Thymus (tissue), 11 donors: ENCODE measurements around the gene ANKS1B. TPM values are rescaled to one million over a fixed set of nuclear protein-coding genes. Genes with fewer than 3 reads are reported as not detected.

Experiments
- DNase-seq, 9 donors: peaks; one replicate each; pipeline ENCODE4 v3.0.0-alpha.2; 2013; ENCODE audit warnings: low spot score in 9 of 9, low read depth in 6 of 9, missing footprints in 1 of 9
- H3K27ac ChIP-seq, 2 donors: one replicate each; pipeline ENCODE4 v1.5.1; 2013; ENCODE audit warnings: control low read depth in 1 of 2, low read depth in 1 of 2, low read length in 1 of 2, mild to moderate bottlenecking in 1 of 2, moderate library complexity in 1 of 2
- H3K27me3 ChIP-seq, 2 donors: one replicate each; pipeline ENCODE4 v1.5.1; 2013; ENCODE audit warnings: low read length in 1 of 2; ENCODE audit not compliant: control insufficient read depth in 2 of 2, insufficient read depth in 1 of 2
- H3K36me3 ChIP-seq, 2 donors: one replicate each; pipeline ENCODE4 v1.5.1; 2013; ENCODE audit warnings: low read length in 1 of 2, mild to moderate bottlenecking in 1 of 2, moderate library complexity in 1 of 2; ENCODE audit not compliant: control insufficient read depth in 2 of 2, insufficient read depth in 2 of 2
- H3K4me1 ChIP-seq, 2 donors: one replicate each; pipeline ENCODE4 v1.5.1; 2013; ENCODE audit warnings: low read length in 2 of 2; ENCODE audit not compliant: control insufficient read depth in 2 of 2, insufficient read depth in 2 of 2
- H3K4me3 ChIP-seq, 2 donors: one replicate each; pipeline ENCODE4 v1.5.1; 2013; ENCODE audit warnings: low read length in 2 of 2, control low read depth in 1 of 2, mild to moderate bottlenecking in 1 of 2
- H3K9me3 ChIP-seq, 2 donors: one replicate each; pipeline ENCODE4 v1.5.1; 2013; ENCODE audit warnings: low read length in 1 of 2, mild to moderate bottlenecking in 1 of 2; ENCODE audit not compliant: control insufficient read depth in 2 of 2, insufficient read depth in 1 of 2
- WGBS: extraction: QIAGEN DNeasy Blood & Tissue Kit; methylation state at CpG from one replicate; pipeline ENCODE4 v1.1.7; 2013; 5-methylcytosine and 5-hydroxymethylcytosine counted together
- polyA plus RNA-seq: library from polyadenylated mRNA; stranded (reverse); fragments of 200-250 nt; gene quantifications from one replicate; pipeline ENCODE4 v1.2.3, GENCODE V29; 2013
- total RNA-seq: library from RNA; stranded (reverse); fragments of 120-200 nt; gene quantifications from one replicate; pipeline ENCODE4 v1.2.4, GENCODE V29; 2013
- donor health status: healthy.

The ANKS1B gene
- total and polyA plus RNA-seq, 2 donors: 3.5 to 4.9 TPM

DNA sequence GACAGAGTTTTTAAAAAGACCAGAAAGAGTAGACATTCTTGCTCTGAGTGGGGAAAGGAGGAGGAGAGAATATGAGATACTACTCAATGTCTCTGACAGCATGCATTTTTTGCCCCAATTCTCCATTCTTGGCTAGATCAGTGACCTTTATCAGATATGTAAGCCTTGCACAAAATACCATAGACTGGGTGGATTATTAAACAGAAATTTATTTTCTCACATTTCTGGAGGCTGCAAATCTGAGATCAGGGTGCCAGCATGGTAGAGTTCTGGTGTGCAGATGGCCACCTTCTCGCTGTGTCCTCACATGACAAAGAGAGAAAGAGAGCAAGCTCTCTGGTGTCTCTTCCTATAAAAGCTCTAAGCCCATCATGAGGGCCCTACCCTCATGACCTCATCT is 38.6 kb downstream of the ANKS1B start:
- no peaks in the 10 kb centered on the region for H3K4me1 ChIP-seq
- H3K9me3 ChIP-seq: no peaks in the 10 kb centered on the region
- no peak for DNase-seq
- H3K36me3 ChIP-seq: no peaks in the 10 kb centered on the region
- no peak overlapping the region for H3K4me3 ChIP-seq
- WGBS: 82% methylated on average over 1 of the region's 1 CpG
- H3K27ac ChIP-seq: no peak overlapping the region
- no peaks in the 10 kb centered on the region for H3K27me3 ChIP-seq

DNA sequence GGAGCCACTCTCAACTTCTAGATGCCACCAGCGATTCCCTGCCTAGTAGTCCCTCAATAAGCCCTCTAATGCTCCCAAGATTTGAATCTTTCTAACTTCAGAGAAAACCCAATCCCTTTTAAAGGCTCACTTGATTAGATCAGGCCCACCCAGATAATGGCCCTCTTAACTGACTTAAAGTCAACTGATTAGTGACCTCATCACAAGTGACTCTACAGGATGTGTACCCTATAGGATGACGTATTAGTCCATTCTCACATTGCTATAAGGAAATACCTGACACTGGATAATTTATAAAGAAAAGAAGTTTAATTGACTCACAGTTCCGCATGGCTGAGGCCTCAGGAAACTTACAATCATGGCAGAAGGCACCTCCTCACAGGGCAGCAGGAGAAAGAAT is 49.1 kb downstream of the ANKS1B start:
- no peaks in the 10 kb centered on the region for H3K4me1 ChIP-seq
- WGBS: 87% methylated on average over 3 of the region's 3 CpGs

GRCh38 chr12:99926511-99927169 is 58.1 kb downstream of the ANKS1B start:
- no peaks in the 10 kb centered on the region for H3K36me3 ChIP-seq
- no peaks in the 10 kb centered on the region for H3K9me3 ChIP-seq
- WGBS: 95% methylated on average over 2 of the region's 2 CpGs
- H3K27ac ChIP-seq: no peak overlapping the region
- no peaks in the 10 kb centered on the region for H3K27me3 ChIP-seq
- no peak overlapping the region for H3K4me3 ChIP-seq
- no peak for DNase-seq
- H3K4me1 ChIP-seq: no peaks in the 10 kb centered on the region

More for the DNA sequence above, 49.1 kb downstream of the ANKS1B start:
- Histone ChIP-seq H3K27ac (no peak overlapping the region), H3K9me3 (no peaks in the 10 kb centered on the region), H3K36me3 (no peaks in the 10 kb centered on the region), H3K27me3 (no peaks in the 10 kb centered on the region), H3K4me3 (no peak overlapping the region)
- DNase-seq: no peak

- 92% methylated on average over 5 of the region's 5 CpGs for WGBS
- Histone ChIP-seq H3K4me3 (no peak overlapping the region), H3K4me1 (no peaks in the 10 kb centered on the region), H3K27me3 (no peaks in the 10 kb centered on the region), H3K9me3 (no peaks in the 10 kb centered on the region), H3K36me3 (no peaks in the 10 kb centered on the region), H3K27ac (no peak overlapping the region)
- DNase-seq: no peak
Measured at GRCh38 chr12:99920353-99920960, 64.3 kb downstream of the ANKS1B start.

DNA sequence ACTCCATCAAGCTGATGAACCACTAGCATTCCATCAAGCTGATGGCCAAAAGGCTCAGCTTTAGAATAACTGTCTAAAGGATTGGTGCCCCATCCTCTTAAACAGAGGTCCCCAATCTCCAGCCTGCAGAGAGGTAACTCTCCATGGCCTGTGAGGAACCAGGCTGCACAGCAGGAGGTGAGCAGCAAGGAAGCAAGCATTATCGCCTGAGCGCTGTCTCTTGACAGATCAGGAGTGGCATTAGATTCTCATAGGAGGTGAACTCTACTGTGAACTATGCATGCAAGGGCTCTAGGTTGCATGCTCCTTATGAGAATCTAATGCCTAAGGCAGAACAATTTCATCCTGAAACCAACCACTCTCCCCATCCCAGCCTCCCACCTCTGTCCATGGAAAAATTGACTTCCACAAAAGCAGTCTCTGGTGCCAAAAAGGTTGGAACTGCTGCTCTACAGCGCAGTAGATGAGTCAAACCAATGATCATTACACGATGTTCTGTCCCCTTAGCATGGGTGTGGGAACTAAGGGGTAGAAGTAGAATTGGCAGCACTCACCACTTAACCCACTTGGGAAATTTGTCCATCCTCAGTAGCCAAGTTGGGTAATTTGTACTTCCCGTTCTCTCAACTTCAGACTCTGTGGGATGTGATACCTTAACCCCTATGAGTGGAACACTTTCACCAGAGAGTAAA is 66.9 kb downstream of the ANKS1B start:
- no peak for DNase-seq
- no peak overlapping the region for H3K27ac ChIP-seq
- no peaks in the 10 kb centered on the region for H3K27me3 ChIP-seq
- no peak overlapping the region for H3K4me3 ChIP-seq
- no peaks in the 10 kb centered on the region for H3K9me3 ChIP-seq
- WGBS: 97% methylated on average over 5 of the region's 5 CpGs
- H3K4me1 ChIP-seq: no peaks in the 10 kb centered on the region
- no peaks in the 10 kb centered on the region for H3K36me3 ChIP-seq

DNA sequence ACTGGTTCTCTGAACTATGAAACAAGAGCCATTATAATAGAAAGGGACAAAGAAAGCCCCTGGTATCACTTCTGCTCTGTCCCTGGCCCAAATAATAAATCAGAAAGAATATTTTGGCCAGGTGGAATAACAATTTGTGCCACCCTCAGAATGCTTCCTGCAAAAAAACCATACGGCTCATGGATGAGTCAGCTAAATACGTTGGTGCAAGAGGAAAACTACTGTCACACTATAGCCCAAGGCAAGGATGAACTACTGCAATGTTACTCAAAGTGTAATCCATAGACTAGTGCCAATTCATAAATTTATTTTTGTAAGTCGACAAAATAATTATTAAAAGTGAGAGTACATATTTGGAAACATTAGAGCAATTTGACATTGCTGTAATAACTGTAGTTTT is 68.2 kb downstream of the ANKS1B start:
- 74% methylated on average over 3 of the region's 3 CpGs for WGBS
- H3K27ac ChIP-seq: no peak overlapping the region
- H3K4me1 ChIP-seq: no peaks in the 10 kb centered on the region
- H3K36me3 ChIP-seq: no peaks in the 10 kb centered on the region
- H3K4me3 ChIP-seq: no peak overlapping the region
- no peaks in the 10 kb centered on the region for H3K27me3 ChIP-seq
- no peak for DNase-seq
- H3K9me3 ChIP-seq: no peaks in the 10 kb centered on the region

- no peaks in the 10 kb centered on the region for H3K27me3 ChIP-seq
- no peak overlapping the region for H3K27ac ChIP-seq
- no peaks in the 10 kb centered on the region for H3K36me3 ChIP-seq
- no peak overlapping the region for H3K4me3 ChIP-seq
- DNase-seq: no peak
- whole genome bisulfite sequencing: 94% methylated on average over 6 of the region's 6 CpGs
- no peaks in the 10 kb centered on the region for H3K4me1 ChIP-seq
- no peaks in the 10 kb centered on the region for H3K9me3 ChIP-seq
Measured at GRCh38 chr12:99915251-99916082, 69.3 kb downstream of the ANKS1B start.

DNA sequence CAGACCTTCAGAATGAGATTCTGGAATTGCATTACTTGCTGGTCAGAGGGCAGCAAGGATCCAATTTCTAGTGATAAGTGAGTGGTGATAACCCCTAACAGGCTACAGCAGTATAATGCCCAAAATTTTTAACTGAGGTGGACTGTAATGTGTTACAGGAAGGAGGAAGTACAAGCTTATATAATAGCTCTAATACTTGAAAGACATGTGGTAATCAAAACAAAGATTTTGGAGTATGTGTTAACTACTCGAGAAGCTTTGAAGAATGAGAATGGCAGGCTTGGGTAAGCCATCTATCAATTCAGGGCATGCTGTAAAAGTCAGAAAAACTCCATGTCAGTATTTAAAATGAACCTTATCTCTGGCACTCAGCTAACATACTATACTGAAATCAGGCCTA is 70.5 kb downstream of the ANKS1B start:
- 68% methylated on average over 1 of the region's 1 CpG for WGBS
- Histone ChIP-seq H3K9me3 (no peaks in the 10 kb centered on the region), H3K36me3 (no peaks in the 10 kb centered on the region), H3K27me3 (no peaks in the 10 kb centered on the region), H3K4me1 (no peaks in the 10 kb centered on the region), H3K4me3 (no peak overlapping the region), H3K27ac (no peak overlapping the region)
- DNase-seq: no peak

DNA sequence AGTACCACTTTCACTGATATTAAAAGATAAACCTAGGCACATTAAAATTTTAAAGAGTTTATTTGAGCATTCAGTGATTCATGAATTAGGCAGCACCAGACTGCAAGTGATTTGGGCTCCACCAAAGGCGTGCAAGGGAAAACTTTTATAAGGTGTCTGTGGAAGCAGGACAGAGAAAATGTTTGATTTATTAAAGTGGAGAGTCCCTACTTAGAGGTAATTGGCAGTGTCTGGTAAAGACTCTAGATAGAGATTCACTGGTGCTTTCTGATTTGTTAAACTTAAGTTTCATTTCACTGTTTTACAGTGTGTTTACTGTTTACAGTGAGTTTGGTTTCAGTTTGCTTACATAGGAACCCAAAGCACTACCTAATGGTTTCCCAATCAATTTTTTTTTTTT is 72.8 kb downstream of the ANKS1B start:
- DNase-seq: no peak
- no peaks in the 10 kb centered on the region for H3K27me3 ChIP-seq
- 97% methylated on average over 1 of the region's 1 CpG for WGBS
- no peak overlapping the region for H3K27ac ChIP-seq
- no peaks in the 10 kb centered on the region for H3K9me3 ChIP-seq
- H3K36me3 ChIP-seq: no peaks in the 10 kb centered on the region
- no peaks in the 10 kb centered on the region for H3K4me1 ChIP-seq
- H3K4me3 ChIP-seq: no peak overlapping the region
